GM21528 (cell line): Measurements from ENCODE around the gene ABCB7.
"Not testable (repeated sequence)": the region's sequence is repeated elsewhere in the genome, so short reads cannot be mapped to it uniquely, and the experiment has no call there.

Source experiments
- ATAC-seq: cut with Tn5 transposase; IDR thresholded peaks from one replicate; pipeline ENCODE4 v1.9.1; 2021; ENCODE audit warnings: mild to moderate bottlenecking, moderate library complexity; ENCODE audit not compliant: unreplicated experiment, low FRiP score

ABCB7 gene

GRCh38 chrX:75107863-75108509 lies 48.1 kb downstream of the ABCB7 start:
- ATAC-seq = no peak

GRCh38 chrX:75106772-75107171 lies 49.3 kb downstream of the ABCB7 start:
- no peak for ATAC-seq

- no peak for ATAC-seq
Measured at GRCh38 chrX:75096331-75096730, 59.8 kb downstream of the ABCB7 start.

GRCh38 chrX:75086731-75087195 lies 69.3 kb downstream of the ABCB7 start:
- no peak for ATAC-seq

GRCh38 chrX:75084757-75085156 lies 71.3 kb downstream of the ABCB7 start:
- ATAC-seq = no peak

- no peak for ATAC-seq
Measured at GRCh38 chrX:75076429-75076828, 79.7 kb downstream of the ABCB7 start.

GRCh38 chrX:75074475-75074874 lies 81.6 kb downstream of the ABCB7 start:
- no peak for ATAC-seq

GRCh38 chrX:75071334-75071733 lies 84.7 kb downstream of the ABCB7 start:
- ATAC-seq = no peak

GRCh38 chrX:75067931-75068330 lies 88.2 kb downstream of the ABCB7 start:
- ATAC-seq = no peak

GRCh38 chrX:75061701-75062100 lies 94.4 kb downstream of the ABCB7 start:
- no peak for ATAC-seq

GRCh38 chrX:75051047-75051446 lies 105.0 kb downstream of the ABCB7 start:
- ATAC-seq = no peak

- ATAC-seq = no peak
Measured at GRCh38 chrX:75045369-75045768, 110.7 kb downstream of the ABCB7 start.

- ATAC-seq = not testable (repeated sequence)
Measured at GRCh38 chrX:75044142-75044541, 111.9 kb downstream of the ABCB7 start.

GRCh38 chrX:75038925-75039324 lies 117.2 kb downstream of the ABCB7 start:
- ATAC-seq = no peak
